GM12878 (cell line): Measurements from ENCODE around the gene AGRP. TPM values are rescaled to one million over a fixed set of nuclear protein-coding genes. Genes with fewer than 3 reads are reported as not detected.

Source experiments
- BHLHE40 ChIP-seq, 2 experiments: fragments of 450-650 bp in 1 of 2; IDR thresholded peaks; 2 replicates each; pipeline ENCODE4 v1.6.1; 2011 to 2017; ENCODE audit warnings: low read depth in 2 of 2, borderline replicate concordance in 1 of 2, improper control_type of control experiment in 1 of 2, low read length in 1 of 2, mild to moderate bottlenecking in 1 of 2
- BMI1 ChIP-seq: fragments of 450-650 bp; IDR thresholded peaks from 2 replicates; pipeline ENCODE4 v1.6.1; 2016; ENCODE audit warnings: mild to moderate bottlenecking, moderate library complexity, borderline replicate concordance
- CEBPB ChIP-seq, 2 experiments: fragments of 150-350 bp in 1 of 2; IDR thresholded peaks; 2 replicates each; pipeline ENCODE4 v1.6.1; 2012 to 2014; ENCODE audit warnings: low read depth in 2 of 2, low read length in 2 of 2, borderline replicate concordance in 1 of 2, inconsistent platforms in 1 of 2
- E2F4 ChIP-seq: IDR thresholded peaks from 2 replicates; pipeline ENCODE4 v1.6.1; 2012; ENCODE audit warnings: low read depth, low read length, improper control_type of control experiment
- IRF5 ChIP-seq: fragments of 450-650 bp; IDR thresholded peaks from 2 replicates; pipeline ENCODE4 v1.6.1; 2017; ENCODE audit warnings: borderline replicate concordance
- MYB ChIP-seq: fragments of 150-350 bp; IDR thresholded peaks from 2 replicates; pipeline ENCODE4 v1.6.1; 2014; ENCODE audit warnings: mild to moderate bottlenecking, low read depth, low read length, borderline replicate concordance
- NBN ChIP-seq: fragments of 450-650 bp; IDR thresholded peaks from 2 replicates; pipeline ENCODE4 v1.6.1; 2016
- NR2F1 ChIP-seq: fragments of 450-650 bp; conservative IDR thresholded peaks from 2 replicates; pipeline ENCODE4 v1.6.1; 2017; ENCODE audit warnings: mild to moderate bottlenecking
- PBX3 ChIP-seq: IDR thresholded peaks from 2 replicates; pipeline ENCODE4 v1.6.1; 2011; ENCODE audit warnings: mild to moderate bottlenecking, low read depth, low read length, moderate library complexity; ENCODE audit not compliant: insufficient replicate concordance
- POLR2AphosphoS2 ChIP-seq: IDR thresholded peaks from 2 replicates; pipeline ENCODE4 v1.6.1; 2011; ENCODE audit warnings: low read depth, mild to moderate bottlenecking, low read length, improper control_type of control experiment, moderate library complexity
- SIX5 ChIP-seq: IDR thresholded peaks from 2 replicates; pipeline ENCODE4 v1.6.1; 2011; ENCODE audit warnings: mild to moderate bottlenecking, low read depth, low read length, moderate library complexity; ENCODE audit not compliant: severe bottlenecking
- SMAD5 ChIP-seq: IDR thresholded peaks from 2 replicates; pipeline ENCODE4 v1.6.1; 2016; ENCODE audit warnings: antibody characterized with exemption, low read depth
- SMC3 ChIP-seq: IDR thresholded peaks from 2 replicates; pipeline ENCODE4 v1.6.1; 2011; ENCODE audit warnings: low read length, improper control_type of control experiment, borderline replicate concordance
- USF2 ChIP-seq: IDR thresholded peaks from 2 replicates; pipeline ENCODE4 v1.6.1; 2011; ENCODE audit warnings: low read depth, low read length, improper control_type of control experiment, borderline replicate concordance
- WRNIP1 ChIP-seq: IDR thresholded peaks from 2 replicates; pipeline ENCODE4 v1.6.1; 2011; ENCODE audit warnings: low read depth, low read length, improper control_type of control experiment, borderline replicate concordance
- ZBED1 ChIP-seq: IDR thresholded peaks from 2 replicates; pipeline ENCODE4 v1.6.1; 2016; ENCODE audit warnings: borderline replicate concordance
- ZNF217 ChIP-seq: fragments of 450-650 bp; IDR thresholded peaks from 2 replicates; pipeline ENCODE4 v1.6.1; 2017; ENCODE audit warnings: antibody characterized with exemption, mild to moderate bottlenecking
- polyA plus RNA-seq, 11 experiments: library from polyadenylated mRNA; depleted of rRNA in 4 of 11; unstranded in 6 of 11; stranded (reverse) in 5 of 11; fragments of >200 nt; fragmentation: Nextera tagmentation in 4 of 11; fragmentation: Illumina TruSeq in 1 of 11; extraction: Ambion mirVana in 4 of 11; extraction: Trizol in 1 of 11; gene quantifications; 1 replicate in 1 of 11; 2 replicates in 10 of 11; pipeline versions ENCODE4 v1.2.1 to v1.2.3, GENCODE V29; 2011 to 2016; ENCODE audit warnings: inconsistent platforms in 2 of 11, missing spikeins in 2 of 11, low read depth in 1 of 11
- total RNA-seq, 4 experiments: library from RNA; depleted of rRNA in 3 of 4; stranded (reverse); fragments of >200 nt in 3 of 4; fragmentation: Illumina TruSeq in 1 of 4; extraction: Trizol in 1 of 4; gene quantifications; 2 replicates each; pipeline versions ENCODE4 v1.2.1 to v1.2.3, GENCODE V29; 2013 to 2021
- TF ChIP-seq, protein P1 (sequence below): fragments of 450-650 bp; IDR thresholded peaks from 2 replicates; pipeline ENCODE4 v1.6.1; 2017; ENCODE audit warnings: mild to moderate bottlenecking, moderate library complexity

The AGRP gene
- total and polyA plus RNA-seq, 10 of the 15 experiments (the other 5 are each of a cell fraction or from before 2014, with no cell fraction given) = 0.16 to 0.75 (median 0.53) TPM; not detected in 6

GRCh38 chr16:67480833-67481560 lies 2.4 kb downstream of the AGRP start, which contains the start of gene ATP6V0D1 (continued):
- TF ChIP-seq SMC3 (peak; percentile 38; the same call in 1 of the 2 replicates), SIX5 (no peak), NR2F1 (peak; percentile 37; the same call in 1 of the 2 replicates), MYB (no peak), E2F4 (no peak; the same call in 1 of the 2 replicates), ZNF217 (no peak), NBN (peak; percentile 67; the same call in 1 of the 2 replicates), ZBED1 (no peak), USF2 (peak; percentile 100), WRNIP1 (no peak), PBX3 (no peak), BMI1 (no peak), BHLHE40 (IDR thresholded peaks at IDR 0.05; ENCODE audit: borderline replicate concordance in 1 of 2, low read depth in 2 of 2, low read length in 1 of 2) (peak; percentile 90 to 99), SMAD5 (0 out of 2 replicates have a peak, but pooled peaks have one; percentile 50), CEBPB (IDR thresholded peaks at IDR 0.05; ENCODE audit: borderline replicate concordance in 1 of 2, low read depth in 2 of 2, low read length in 2 of 2) (no peak), IRF5 (no peak), POLR2AphosphoS2 (peak; percentile 77; the same call in 1 of the 2 replicates)
- TF ChIP-seq, protein P1, sequence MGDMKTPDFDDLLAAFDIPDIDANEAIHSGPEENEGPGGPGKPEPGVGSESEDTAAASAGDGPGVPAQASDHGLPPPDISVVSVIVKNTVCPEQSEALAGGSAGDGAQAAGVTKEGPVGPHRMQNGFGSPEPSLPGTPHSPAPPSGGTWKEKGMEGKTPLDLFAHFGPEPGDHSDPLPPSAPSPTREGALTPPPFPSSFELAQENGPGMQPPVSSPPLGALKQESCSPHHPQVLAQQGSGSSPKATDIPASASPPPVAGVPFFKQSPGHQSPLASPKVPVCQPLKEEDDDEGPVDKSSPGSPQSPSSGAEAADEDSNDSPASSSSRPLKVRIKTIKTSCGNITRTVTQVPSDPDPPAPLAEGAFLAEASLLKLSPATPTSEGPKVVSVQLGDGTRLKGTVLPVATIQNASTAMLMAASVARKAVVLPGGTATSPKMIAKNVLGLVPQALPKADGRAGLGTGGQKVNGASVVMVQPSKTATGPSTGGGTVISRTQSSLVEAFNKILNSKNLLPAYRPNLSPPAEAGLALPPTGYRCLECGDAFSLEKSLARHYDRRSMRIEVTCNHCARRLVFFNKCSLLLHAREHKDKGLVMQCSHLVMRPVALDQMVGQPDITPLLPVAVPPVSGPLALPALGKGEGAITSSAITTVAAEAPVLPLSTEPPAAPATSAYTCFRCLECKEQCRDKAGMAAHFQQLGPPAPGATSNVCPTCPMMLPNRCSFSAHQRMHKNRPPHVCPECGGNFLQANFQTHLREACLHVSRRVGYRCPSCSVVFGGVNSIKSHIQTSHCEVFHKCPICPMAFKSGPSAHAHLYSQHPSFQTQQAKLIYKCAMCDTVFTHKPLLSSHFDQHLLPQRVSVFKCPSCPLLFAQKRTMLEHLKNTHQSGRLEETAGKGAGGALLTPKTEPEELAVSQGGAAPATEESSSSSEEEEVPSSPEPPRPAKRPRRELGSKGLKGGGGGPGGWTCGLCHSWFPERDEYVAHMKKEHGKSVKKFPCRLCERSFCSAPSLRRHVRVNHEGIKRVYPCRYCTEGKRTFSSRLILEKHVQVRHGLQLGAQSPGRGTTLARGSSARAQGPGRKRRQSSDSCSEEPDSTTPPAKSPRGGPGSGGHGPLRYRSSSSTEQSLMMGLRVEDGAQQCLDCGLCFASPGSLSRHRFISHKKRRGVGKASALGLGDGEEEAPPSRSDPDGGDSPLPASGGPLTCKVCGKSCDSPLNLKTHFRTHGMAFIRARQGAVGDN = no peak
